Activated CD4-positive, alpha-beta T cell treated with anti-CD3 and anti-CD28 coated beads, Interleukin-2, amount 10 ng/mL, durations not matched to agents 7 days and 5 days (primary cell): ENCODE measurements around the gene COASY. TPM values are rescaled to one million over a fixed set of nuclear protein-coding genes. Genes with fewer than 3 reads are reported as not detected.

Source experiments
- CTCF ChIA-PET: fragments of 350-600 bp; sonication (Branson Sonifier 250); formaldehyde crosslinking; loops from one replicate; lab custom pipeline; 2021; ENCODE audit warnings: antibody characterized with exemption; lab: Charles Lee
- POLR2A ChIA-PET: fragments of 350-600 bp; sonication (Branson Sonifier 250); formaldehyde crosslinking; loops from one replicate; lab custom pipeline; 2021; ENCODE audit warnings: antibody characterized with exemption; lab: Charles Lee
- DNase-seq: peaks from one replicate; pipeline ENCODE4 v3.0.0-alpha.2; 2020
- H3K27ac Mint-ChIP-seq: one replicate; pipeline ENCODE4 v1.8.0; 2021; ENCODE audit warnings: mild to moderate bottlenecking, moderate library complexity, mixed read lengths
- H3K27me3 Mint-ChIP-seq: one replicate; pipeline ENCODE4 v1.8.0; 2021; ENCODE audit warnings: mixed read lengths
- H3K36me3 Mint-ChIP-seq: one replicate; pipeline ENCODE4 v1.8.0; 2021; ENCODE audit warnings: low read depth, mixed read lengths
- H3K4me1 Mint-ChIP-seq: one replicate; pipeline ENCODE4 v1.8.0; 2021; ENCODE audit warnings: mixed read lengths
- H3K4me3 Mint-ChIP-seq: one replicate; pipeline ENCODE4 v1.8.0; 2021; ENCODE audit warnings: mild to moderate bottlenecking, moderate library complexity, mixed read lengths
- H3K9me3 Mint-ChIP-seq: one replicate; pipeline ENCODE4 v1.8.0; 2021; ENCODE audit warnings: mixed read lengths
- total RNA-seq, 2 experiments: library from RNA; stranded (reverse); gene quantifications; one replicate each; pipeline ENCODE4 v1.2.3, GENCODE V29; 2021

COASY gene
- 10 to 100 TPM; 72.5 to 86.1 TPM for total RNA-seq

- Mint-ChIP-seq H3K36me3 (peaks cover 16% of the 10 kb centered on the region), H3K4me1 (peaks cover 42% of the 10 kb centered on the region), H3K27ac (peak within 1 kb of the TSS; percentile 98), H3K4me3 (peak within 1 kb of the TSS; percentile 94), H3K27me3 (no peaks in the 10 kb centered on the region), H3K9me3 (no peaks in the 10 kb centered on the region)
- ChIA-PET CTCF (interaction anchor here (1.9 kb wide), 1 partner anchor 17 kb away, joined by 9 read pairs; no protein-coding TSS in a partner anchor), POLR2A (no interaction called here)
- peak; percentile 95 for DNase-seq
These were observed at the start of gene COASY for GRCh38 chr17:42561897-42562387. TSS of gene COASY (plus strand) at chr17:42562148. CDS start at chr17:42562623, 475 bp downstream.

- no peak for DNase-seq
- CTCF ChIA-PET: interaction anchor here (1.0 to 1.4 kb wide), 2 partner anchors 53 to 190 kb away, joined by 3 to 5 read pairs; no protein-coding TSS in a partner anchor
- Mint-ChIP-seq H3K9me3 (no peaks in the 10 kb centered on the region), H3K27me3 (no peaks in the 10 kb centered on the region), H3K4me3 (no peak overlapping the region), H3K4me1 (peaks cover 10% of the 10 kb centered on the region), H3K36me3 (peaks cover 2% of the 10 kb centered on the region), H3K27ac (no peak overlapping the region)
- POLR2A ChIA-PET: no interaction called here
These were observed 49.7 kb upstream of the COASY start for GRCh38 chr17:42512246-42512645.

GRCh38 chr17:42512733-42513251, 49.2 kb upstream of the COASY start:
- Mint-ChIP-seq H3K9me3 (no peaks in the 10 kb centered on the region), H3K4me1 (peaks cover 15% of the 10 kb centered on the region), H3K4me3 (no peak overlapping the region), H3K36me3 (peaks cover 1% of the 10 kb centered on the region), H3K27me3 (no peaks in the 10 kb centered on the region), H3K27ac (no peak overlapping the region)
- CTCF ChIA-PET: no interaction called here
- POLR2A ChIA-PET: no interaction called here
- no peak for DNase-seq

GRCh38 chr17:42513686-42514085, 48.3 kb upstream of the COASY start:
- DNase-seq: no peak
- peaks cover 12% of the 10 kb centered on the region for H3K4me1 Mint-ChIP-seq
- CTCF ChIA-PET: interaction anchor here (1.2 kb wide), 1 partner anchor 65 kb away, joined by 4 read pairs; no protein-coding TSS in a partner anchor
- H3K4me3 Mint-ChIP-seq: no peak overlapping the region
- H3K36me3 Mint-ChIP-seq: no peaks in the 10 kb centered on the region
- POLR2A ChIA-PET: no interaction called here
- no peaks in the 10 kb centered on the region for H3K27me3 Mint-ChIP-seq
- H3K9me3 Mint-ChIP-seq: no peaks in the 10 kb centered on the region
- H3K27ac Mint-ChIP-seq: no peak overlapping the region

- no peak overlapping the region for H3K27ac Mint-ChIP-seq
- no peaks in the 10 kb centered on the region for H3K36me3 Mint-ChIP-seq
- POLR2A ChIA-PET: interaction anchor here (0.6 kb wide), 2 partner anchors 166 to 362 kb away, joined by 3 to 10 read pairs; no protein-coding TSS in a partner anchor
These were observed 47.7 kb upstream of the COASY start for GRCh38 chr17:42514279-42514678.

GRCh38 chr17:42514867-42515266, 47.1 kb upstream of the COASY start:
- Mint-ChIP-seq H3K36me3 (no peaks in the 10 kb centered on the region), H3K9me3 (no peaks in the 10 kb centered on the region), H3K4me1 (peaks cover 6% of the 10 kb centered on the region), H3K27ac (no peak overlapping the region), H3K4me3 (no peak overlapping the region), H3K27me3 (no peaks in the 10 kb centered on the region)
- DNase-seq: no peak
- CTCF ChIA-PET: interaction anchor here (0.6 to 1.2 kb wide), 5 partner anchors 110 to 583 kb away, joined by 3 to 5 read pairs (median 4); no protein-coding TSS in a partner anchor
- POLR2A ChIA-PET: interaction anchor here (0.6 kb wide), 2 partner anchors 167 to 361 kb away, joined by 3 to 10 read pairs; no protein-coding TSS in a partner anchor

More at GRCh38 chr17:42514279-42514678, 47.7 kb upstream of the COASY start:
- DNase-seq: no peak
- CTCF ChIA-PET: interaction anchor here (0.6 to 1.2 kb wide), 3 partner anchors 64 to 202 kb away, joined by 3 to 4 read pairs (median 3); no protein-coding TSS in a partner anchor
- Mint-ChIP-seq H3K27me3 (no peaks in the 10 kb centered on the region), H3K9me3 (no peaks in the 10 kb centered on the region), H3K4me1 (peaks cover 6% of the 10 kb centered on the region), H3K4me3 (no peak overlapping the region)

- POLR2A ChIA-PET: interaction anchor here (0.7 kb wide), 1 partner anchor 95 kb away, joined by 3 read pairs; no protein-coding TSS in a partner anchor
- Mint-ChIP-seq H3K36me3 (no peaks in the 10 kb centered on the region), H3K27ac (no peak overlapping the region), H3K4me1 (peaks cover 6% of the 10 kb centered on the region), H3K27me3 (peaks cover 4% of the 10 kb centered on the region), H3K9me3 (no peaks in the 10 kb centered on the region), H3K4me3 (no peak overlapping the region)
- DNase-seq: peak; percentile 84
- CTCF ChIA-PET: interaction anchor here (0.5 to 1.2 kb wide), 12 partner anchors 8 to 489 kb away, joined by 3 to 6 read pairs (median 3); partner anchors contain the start of gene CAVIN1
These were observed 44.4 kb upstream of the COASY start for GRCh38 chr17:42517516-42517915.

GRCh38 chr17:42518046-42518754, 43.7 kb upstream of the COASY start:
- ChIA-PET POLR2A (interaction anchor here (0.7 kb wide), 1 partner anchor 96 kb away, joined by 3 read pairs; no protein-coding TSS in a partner anchor), CTCF (interaction anchor here (0.5 to 1.2 kb wide), 13 partner anchors 9 to 490 kb away, joined by 3 to 6 read pairs (median 3); partner anchors contain the start of gene CAVIN1)
- Mint-ChIP-seq H3K36me3 (no peaks in the 10 kb centered on the region), H3K4me3 (no peak overlapping the region), H3K4me1 (peaks cover 6% of the 10 kb centered on the region), H3K27ac (no peak overlapping the region), H3K9me3 (no peaks in the 10 kb centered on the region), H3K27me3 (peaks cover 4% of the 10 kb centered on the region)
- DNase-seq: no peak

- Mint-ChIP-seq H3K9me3 (no peaks in the 10 kb centered on the region), H3K27me3 (peaks cover 4% of the 10 kb centered on the region), H3K4me3 (no peak overlapping the region), H3K36me3 (no peaks in the 10 kb centered on the region), H3K4me1 (peaks cover 6% of the 10 kb centered on the region), H3K27ac (no peak overlapping the region)
- no peak for DNase-seq
- ChIA-PET POLR2A (no interaction called here), CTCF (interaction anchor here (0.6 to 1.2 kb wide), 8 partner anchors 10 to 337 kb away, joined by 3 read pairs; no protein-coding TSS in a partner anchor)
These were observed 43.0 kb upstream of the COASY start for GRCh38 chr17:42518755-42519545.

- peaks cover 4% of the 10 kb centered on the region for H3K27me3 Mint-ChIP-seq
- CTCF ChIA-PET: interaction anchor here (0.6 to 2.0 kb wide), 15 partner anchors 8 to 338 kb away, joined by 3 to 7 read pairs (median 3); no protein-coding TSS in a partner anchor
- H3K4me3 Mint-ChIP-seq: no peak overlapping the region
- no peak for DNase-seq
- H3K9me3 Mint-ChIP-seq: no peaks in the 10 kb centered on the region
- H3K4me1 Mint-ChIP-seq: peaks cover 7% of the 10 kb centered on the region
- no peaks in the 10 kb centered on the region for H3K36me3 Mint-ChIP-seq
- POLR2A ChIA-PET: interaction anchor here (0.6 kb wide), 1 partner anchor 117 kb away, joined by 3 read pairs; no protein-coding TSS in a partner anchor
- H3K27ac Mint-ChIP-seq: no peak overlapping the region
These were observed 42.1 kb upstream of the COASY start for GRCh38 chr17:42519546-42520491.

GRCh38 chr17:42520540-42520951, 41.4 kb upstream of the COASY start:
- Mint-ChIP-seq H3K27ac (no peak overlapping the region), H3K36me3 (no peaks in the 10 kb centered on the region), H3K27me3 (peaks cover 7% of the 10 kb centered on the region), H3K9me3 (no peaks in the 10 kb centered on the region), H3K4me1 (peaks cover 9% of the 10 kb centered on the region), H3K4me3 (no peak overlapping the region)
- POLR2A ChIA-PET: no interaction called here
- CTCF ChIA-PET: interaction anchor here (0.6 to 2.0 kb wide), 8 partner anchors 9 to 224 kb away, joined by 3 to 7 read pairs (median 3); no protein-coding TSS in a partner anchor
- peak; percentile 41 for DNase-seq
